ENCODE data around the gene HTR3D. TPM values are rescaled to one million over a fixed set of nuclear protein-coding genes. Genes with fewer than 3 reads are reported as not detected.

The HTR3D gene
- total and polyA plus RNA-seq, 2 of the 13 experiments (the other 11 are each of a cell fraction or from before 2014, with no cell fraction given), result not detected

- TF ChIP-seq THAP8 (CRISPR knock-in tag; IDR thresholded peaks at IDR 0.05; ENCODE audit: borderline replicate concordance) (no peak), ZNF292 (CRISPR knock-in tag; IDR thresholded peaks at IDR 0.05; ENCODE audit: borderline replicate concordance, low read depth) (peak; percentile 70; the same call in 1 of the 2 replicates), ZNF138 (CRISPR knock-in tag; IDR thresholded peaks at IDR 0.05; ENCODE audit: low read depth) (no peak), SALL1 (CRISPR knock-in tag; IDR thresholded peaks at IDR 0.05) (peak; percentile 91), SRSF4 (IDR thresholded peaks at IDR 0.05; ENCODE audit: low read depth, low read length, poor library complexity, severe bottlenecking) (no peak), JDP2 (CRISPR knock-in tag; IDR thresholded peaks at IDR 0.05; ENCODE audit: borderline replicate concordance) (no peak), PPARG (CRISPR knock-in tag; conservative IDR thresholded peaks at IDR 0.05) (peak; percentile 98), DMAP1 (CRISPR knock-in tag; IDR thresholded peaks at IDR 0.05) (no peak), ZHX1 (CRISPR knock-in tag; IDR thresholded peaks at IDR 0.05; ENCODE audit: low read depth) (no peak), YEATS4 (CRISPR knock-in tag; IDR thresholded peaks at IDR 0.05; ENCODE audit: borderline replicate concordance) (no peak), PRPF4 (IDR thresholded peaks at IDR 0.05; ENCODE audit: low read depth, low read length, poor library complexity, severe bottlenecking) (no peak), ZNF784 (CRISPR knock-in tag; IDR thresholded peaks at IDR 0.05; ENCODE audit: borderline replicate concordance) (no peak; the same call in 1 of the 2 replicates), ZFYVE20 (CRISPR knock-in tag; IDR thresholded peaks at IDR 0.05; ENCODE audit: borderline replicate concordance, low read depth) (no peak), ZNF543 (CRISPR knock-in tag; IDR thresholded peaks at IDR 0.05) (no peak), IKZF5 (CRISPR knock-in tag; IDR thresholded peaks at IDR 0.05) (no peak), ZC3H13 (CRISPR knock-in tag; IDR thresholded peaks at IDR 0.05) (no peak)
- TF ChIP-seq, protein P1, sequence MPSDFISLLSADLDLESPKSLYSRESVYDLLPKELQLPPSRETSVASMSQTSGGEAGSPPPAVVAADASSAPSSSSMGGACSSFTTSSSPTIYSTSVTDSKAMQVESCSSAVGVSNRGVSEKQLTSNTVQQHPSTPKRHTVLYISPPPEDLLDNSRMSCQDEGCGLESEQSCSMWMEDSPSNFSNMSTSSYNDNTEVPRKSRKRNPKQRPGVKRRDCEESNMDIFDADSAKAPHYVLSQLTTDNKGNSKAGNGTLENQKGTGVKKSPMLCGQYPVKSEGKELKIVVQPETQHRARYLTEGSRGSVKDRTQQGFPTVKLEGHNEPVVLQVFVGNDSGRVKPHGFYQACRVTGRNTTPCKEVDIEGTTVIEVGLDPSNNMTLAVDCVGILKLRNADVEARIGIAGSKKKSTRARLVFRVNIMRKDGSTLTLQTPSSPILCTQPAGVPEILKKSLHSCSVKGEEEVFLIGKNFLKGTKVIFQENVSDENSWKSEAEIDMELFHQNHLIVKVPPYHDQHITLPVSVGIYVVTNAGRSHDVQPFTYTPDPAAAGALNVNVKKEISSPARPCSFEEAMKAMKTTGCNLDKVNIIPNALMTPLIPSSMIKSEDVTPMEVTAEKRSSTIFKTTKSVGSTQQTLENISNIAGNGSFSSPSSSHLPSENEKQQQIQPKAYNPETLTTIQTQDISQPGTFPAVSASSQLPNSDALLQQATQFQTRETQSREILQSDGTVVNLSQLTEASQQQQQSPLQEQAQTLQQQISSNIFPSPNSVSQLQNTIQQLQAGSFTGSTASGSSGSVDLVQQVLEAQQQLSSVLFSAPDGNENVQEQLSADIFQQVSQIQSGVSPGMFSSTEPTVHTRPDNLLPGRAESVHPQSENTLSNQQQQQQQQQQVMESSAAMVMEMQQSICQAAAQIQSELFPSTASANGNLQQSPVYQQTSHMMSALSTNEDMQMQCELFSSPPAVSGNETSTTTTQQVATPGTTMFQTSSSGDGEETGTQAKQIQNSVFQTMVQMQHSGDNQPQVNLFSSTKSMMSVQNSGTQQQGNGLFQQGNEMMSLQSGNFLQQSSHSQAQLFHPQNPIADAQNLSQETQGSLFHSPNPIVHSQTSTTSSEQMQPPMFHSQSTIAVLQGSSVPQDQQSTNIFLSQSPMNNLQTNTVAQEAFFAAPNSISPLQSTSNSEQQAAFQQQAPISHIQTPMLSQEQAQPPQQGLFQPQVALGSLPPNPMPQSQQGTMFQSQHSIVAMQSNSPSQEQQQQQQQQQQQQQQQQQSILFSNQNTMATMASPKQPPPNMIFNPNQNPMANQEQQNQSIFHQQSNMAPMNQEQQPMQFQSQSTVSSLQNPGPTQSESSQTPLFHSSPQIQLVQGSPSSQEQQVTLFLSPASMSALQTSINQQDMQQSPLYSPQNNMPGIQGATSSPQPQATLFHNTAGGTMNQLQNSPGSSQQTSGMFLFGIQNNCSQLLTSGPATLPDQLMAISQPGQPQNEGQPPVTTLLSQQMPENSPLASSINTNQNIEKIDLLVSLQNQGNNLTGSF (CRISPR knock-in tag; IDR thresholded peaks at IDR 0.05), result no peak
Measured at GRCh38 chr3:183988216-183988790, 43.2 kb upstream of the HTR3D start (continued).

All from HepG2 (cell line).